HG03280 (cell line): Measurements from ENCODE around the gene B9D1.

ENCODE experiments used
- ATAC-seq: cut with Tn5 transposase; IDR thresholded peaks from one replicate; pipeline ENCODE4 v1.9.1; 2021; ENCODE audit warnings: mild to moderate bottlenecking, moderate library complexity; ENCODE audit not compliant: unreplicated experiment

The B9D1 gene

GRCh38 chr17:19325542-19325941, 37.0 kb downstream of the B9D1 start:
- ATAC-seq = no peak

- no peak for ATAC-seq
Measured at GRCh38 chr17:19322861-19323260, 39.7 kb downstream of the B9D1 start.

- no peak for ATAC-seq
Measured at GRCh38 chr17:19322129-19322505, 40.4 kb downstream of the B9D1 start.

- ATAC-seq = no peak
Measured at GRCh38 chr17:19321481-19322128, 40.9 kb downstream of the B9D1 start.

- no peak for ATAC-seq
Measured at GRCh38 chr17:19320876-19321275, 41.6 kb downstream of the B9D1 start.

GRCh38 chr17:19319771-19320505, 42.6 kb downstream of the B9D1 start:
- no peak for ATAC-seq

- no peak for ATAC-seq
Measured at GRCh38 chr17:19318611-19319010, 43.9 kb downstream of the B9D1 start.

GRCh38 chr17:19317359-19318095, 45.0 kb downstream of the B9D1 start:
- no peak for ATAC-seq

- no peak for ATAC-seq
Measured at GRCh38 chr17:19316761-19317358, 45.7 kb downstream of the B9D1 start.

- ATAC-seq = no peak
Measured at GRCh38 chr17:19315104-19315503, 47.4 kb downstream of the B9D1 start.

- ATAC-seq = no peak
Measured at GRCh38 chr17:19313746-19314651, 48.5 kb downstream of the B9D1 start.

- no peak for ATAC-seq
Measured at GRCh38 chr17:19313066-19313745, 49.3 kb downstream of the B9D1 start.

- no peak for ATAC-seq
Measured at GRCh38 chr17:19312406-19312805, 50.1 kb downstream of the B9D1 start.

GRCh38 chr17:19311421-19312215, 50.9 kb downstream of the B9D1 start:
- ATAC-seq = no peak

GRCh38 chr17:19311016-19311415, 51.5 kb downstream of the B9D1 start:
- no peak for ATAC-seq

GRCh38 chr17:19310151-19310550, 52.4 kb downstream of the B9D1 start:
- no peak for ATAC-seq

- no peak for ATAC-seq
Measured at GRCh38 chr17:19309701-19310100, 52.8 kb downstream of the B9D1 start.

- ATAC-seq = no peak
Measured at GRCh38 chr17:19308398-19308797, 54.1 kb downstream of the B9D1 start.

GRCh38 chr17:19307521-19307920, 55.0 kb downstream of the B9D1 start:
- ATAC-seq = no peak
